HepG2 (cell line): ENCODE results near the gene HINFP. TPM values are rescaled to one million over a fixed set of nuclear protein-coding genes. Genes with fewer than 3 reads are reported as not detected.

Source experiments
- DRAP1 ChIP-seq: IDR thresholded peaks from 2 replicates; pipeline ENCODE4 v1.6.1; 2016; ENCODE audit warnings: missing genetic modification reagents, missing compliant biosample characterization
- DZIP1 ChIP-seq: sonication (generic); formaldehyde crosslinking; IDR thresholded peaks from 2 replicates; pipeline ENCODE4 v1.5.0; 2020; ENCODE audit warnings: mild to moderate bottlenecking, missing genetic modification reagents
- E2F5 ChIP-seq: sonication (generic); formaldehyde crosslinking; conservative IDR thresholded peaks from 2 replicates; pipeline ENCODE4 v1.4.0; 2020; ENCODE audit warnings: missing genetic modification reagents
- GABPB1 ChIP-seq: IDR thresholded peaks from 2 replicates; pipeline ENCODE4 v1.6.1; 2016; ENCODE audit warnings: mild to moderate bottlenecking, missing genetic modification reagents, moderate library complexity, missing compliant biosample characterization
- GATAD1 ChIP-seq: IDR thresholded peaks from 2 replicates; pipeline ENCODE4 v1.6.1; 2016; ENCODE audit warnings: missing genetic modification reagents, missing compliant biosample characterization
- MAF1 ChIP-seq: sonication (generic); formaldehyde crosslinking; IDR thresholded peaks from 2 replicates; pipeline ENCODE4 v1.5.0; 2020; ENCODE audit warnings: missing genetic modification reagents, borderline replicate concordance
- PBX2 ChIP-seq: IDR thresholded peaks from 2 replicates; pipeline ENCODE4 v1.6.1; 2016; ENCODE audit warnings: control low read depth
- PHF8 ChIP-seq: sonication (generic); formaldehyde crosslinking; IDR thresholded peaks from 2 replicates; pipeline ENCODE4 v1.5.0; 2020; ENCODE audit warnings: missing genetic modification reagents
- RBM22 ChIP-seq: fragments of 200-400 bp; formaldehyde crosslinking; optimal IDR thresholded peaks from 2 replicates; pipeline ENCODE3; 2017; ENCODE audit warnings: mild to moderate bottlenecking, low read length, moderate library complexity
- SIX4 ChIP-seq: sonication (generic); formaldehyde crosslinking; IDR thresholded peaks from 2 replicates; pipeline ENCODE4 v1.4.0; 2020; ENCODE audit warnings: missing genetic modification reagents
- SYNCRIP ChIP-seq: fragments of 200-400 bp; formaldehyde crosslinking; IDR thresholded peaks from 2 replicates; pipeline ENCODE4 v1.6.1; 2018; ENCODE audit warnings: mild to moderate bottlenecking, low read depth, low read length; ENCODE audit not compliant: insufficient read depth
- ZHX1 ChIP-seq: sonication (generic); formaldehyde crosslinking; IDR thresholded peaks from 2 replicates; pipeline ENCODE4 v1.8.1; 2022; ENCODE audit warnings: low read depth, mild to moderate bottlenecking, missing genetic modification reagents
- ZNF160 ChIP-seq: sonication (generic); formaldehyde crosslinking; IDR thresholded peaks from 2 replicates; pipeline ENCODE4 v1.8.0; 2022; ENCODE audit warnings: mild to moderate bottlenecking, inconsistent platforms, missing genetic modification reagents
- ZNF281 ChIP-seq: sonication (generic); formaldehyde crosslinking; IDR thresholded peaks from 2 replicates; pipeline ENCODE4 v1.4.0; 2020; ENCODE audit warnings: missing genetic modification reagents, borderline replicate concordance
- ZNF329 ChIP-seq: sonication (generic); formaldehyde crosslinking; IDR thresholded peaks from 2 replicates; pipeline ENCODE4 v1.9.0; 2021; ENCODE audit warnings: low read depth, mild to moderate bottlenecking, missing genetic modification reagents
- ZNF484 ChIP-seq: sonication (generic); formaldehyde crosslinking; IDR thresholded peaks from 2 replicates; pipeline ENCODE4 v1.5.1; 2020; ENCODE audit warnings: mild to moderate bottlenecking, low read depth, missing genetic modification reagents, borderline replicate concordance
- ZNF652 ChIP-seq: IDR thresholded peaks from 2 replicates; pipeline ENCODE4 v1.6.1; 2016; ENCODE audit warnings: low read depth, borderline replicate concordance
- polyA plus RNA-seq, 8 experiments: library from polyadenylated mRNA; depleted of rRNA in 3 of 8; stranded (reverse) in 7 of 8; unstranded in 1 of 8; fragments of >200 nt; fragmentation: Illumina TruSeq in 4 of 8; extraction: Trizol in 4 of 8; gene quantifications; 2 replicates each; pipeline versions ENCODE4 v1.2.1 to v1.2.3, GENCODE V29; 2011 to 2016; ENCODE audit warnings: low read depth in 4 of 8, missing spikeins in 1 of 8, mixed read lengths in 1 of 8; ENCODE audit not compliant: insufficient read depth in 1 of 8
- total RNA-seq, 5 experiments: library from RNA; depleted of rRNA; stranded (reverse); fragments of >200 nt; fragmentation: Illumina TruSeq; extraction: Trizol; gene quantifications; 2 replicates each; pipeline ENCODE4 v1.2.3, GENCODE V29; 2016; ENCODE audit warnings: low read depth in 1 of 5

HINFP gene
- total and polyA plus RNA-seq, 2 of the 13 experiments (the other 11 are each of a cell fraction or from before 2014, with no cell fraction given), result 15.1 to 21.4 TPM

- TF ChIP-seq DZIP1 (CRISPR knock-in tag), result peak; percentile 72
- TF ChIP-seq ZNF652 (CRISPR knock-in tag), result peak; percentile 99
- TF ChIP-seq DRAP1 (CRISPR knock-in tag), result peak; percentile 99
- 0 out of 2 replicates have a peak, but pooled peaks have one; percentile 15 for TF ChIP-seq SIX4 (CRISPR knock-in tag)
- TF ChIP-seq SYNCRIP, result no peak
- TF ChIP-seq MAF1 (CRISPR knock-in tag), result 0 out of 2 replicates have a peak, but pooled peaks have one; percentile 53
- TF ChIP-seq ZNF329 (CRISPR knock-in tag), result no peak
- peak; percentile 79 for TF ChIP-seq GABPB1
- TF ChIP-seq PBX2 (CRISPR knock-in tag), result peak; percentile 48
- TF ChIP-seq ZNF484 (CRISPR knock-in tag), result no peak
- peak; percentile 90 for TF ChIP-seq ZNF160 (CRISPR knock-in tag)
- TF ChIP-seq ZHX1 (CRISPR knock-in tag), result peak; percentile 85; the same call in 1 of the 2 replicates
- TF ChIP-seq E2F5, result peak; percentile 93
- TF ChIP-seq ZNF281 (CRISPR knock-in tag), result peak; percentile 58; the same call in 1 of the 2 replicates
- TF ChIP-seq GATAD1, result peak; percentile 59
- peak; percentile 84 for TF ChIP-seq PHF8 (CRISPR knock-in tag)
- peak; percentile 59 for TF ChIP-seq RBM22
Observed at GRCh38 chr11:119095066-119095880, 26.1 kb upstream of the HINFP start (continued).
